Esophagus squamous epithelium (tissue), 4 donors: ENCODE measurements around the gene TOPAZ1.

Source experiments
- CTCF ChIP-seq, 6 experiments: fragments of 450-650 bp in 4 of 6; fragments of 200-600 bp in 2 of 6; sonication (generic) in 2 of 6; IDR thresholded peaks; one replicate each; pipeline ENCODE4 v1.5.1; 2016 to 2019; ENCODE audit warnings: antibody characterized with exemption in 6 of 6, mild to moderate bottlenecking in 4 of 6, moderate library complexity in 4 of 6
- POLR2A ChIP-seq, 4 donors: fragments of 450-650 bp; IDR thresholded peaks; one replicate each; pipeline ENCODE4 v1.6.1; 2017; ENCODE audit warnings: antibody characterized with exemption in 4 of 4, mild to moderate bottlenecking in 4 of 4, moderate library complexity in 3 of 4

DNA sequence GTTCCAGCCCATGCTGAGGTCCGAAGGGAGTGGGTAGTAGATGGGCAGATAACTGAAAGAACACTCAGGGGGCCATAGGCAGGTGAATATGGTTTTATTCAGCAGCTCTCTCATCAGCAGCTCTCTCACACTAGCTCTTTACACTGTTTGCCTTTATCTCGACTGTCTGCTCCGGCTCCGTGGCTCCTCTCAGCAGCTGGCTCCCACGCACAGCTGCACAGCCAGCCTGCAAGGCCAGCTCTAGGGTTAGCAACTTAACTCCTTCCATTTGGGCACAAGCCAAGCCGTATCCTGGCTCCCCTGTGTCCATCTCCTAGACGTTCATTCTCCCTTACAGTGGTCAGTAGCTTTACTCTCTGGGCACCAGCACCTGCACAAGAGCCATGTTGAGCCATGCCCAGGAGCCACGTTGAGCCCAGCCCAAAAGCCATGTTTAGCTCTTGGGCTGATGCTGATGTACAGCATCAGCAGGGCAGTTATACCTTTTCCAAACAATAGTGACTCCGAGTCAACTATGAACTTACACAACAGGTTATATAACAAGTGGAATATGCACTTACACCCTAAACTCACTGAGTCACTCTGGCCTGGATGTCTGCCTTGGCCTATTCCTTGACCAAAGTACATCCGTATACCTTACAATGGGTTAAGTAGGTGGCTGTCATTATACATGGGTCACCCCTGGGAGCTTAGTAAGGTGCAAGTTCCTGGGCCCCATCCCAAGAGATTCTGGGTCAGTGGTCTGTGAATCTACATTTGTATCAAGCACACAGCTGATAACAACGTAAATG is 34.6 kb upstream of the TOPAZ1 start:
- no peak for TF ChIP-seq CTCF (IDR thresholded peaks at IDR 0.05)
- TF ChIP-seq POLR2A (IDR thresholded peaks at IDR 0.05) = no peak
